Panc1 (cell line): ENCODE measurements around the gene NECTIN1.

Source experiments
- POLR2AphosphoS5 ChIP-seq: IDR thresholded peaks from 2 replicates; pipeline ENCODE4 v1.6.1; 2012; ENCODE audit warnings: mild to moderate bottlenecking, low read depth, low read length, moderate library complexity
- SIN3A ChIP-seq: IDR thresholded peaks from 2 replicates; pipeline ENCODE4 v1.6.1; 2012; ENCODE audit warnings: low read depth, mild to moderate bottlenecking, low read length, moderate library complexity, borderline replicate concordance; ENCODE audit not compliant: insufficient read depth
- TCF7L2 ChIP-seq: IDR thresholded peaks from 2 replicates; pipeline ENCODE4 v1.6.1; 2011; ENCODE audit warnings: mild to moderate bottlenecking, low read depth, low read length, inconsistent platforms
- TF ChIP-seq, protein P1 (sequence below): fragments of 450-650 bp; IDR thresholded peaks from 2 replicates; pipeline ENCODE4 v1.5.1; 2017; ENCODE audit warnings: mild to moderate bottlenecking
- TF ChIP-seq, protein P2 (sequence below), 2 experiments: IDR thresholded peaks; 2 replicates each; pipeline ENCODE4 v1.6.1; 2011 to 2012; ENCODE audit warnings: low read depth in 2 of 2, control low read depth in 1 of 2, low read length in 1 of 2, mild to moderate bottlenecking in 1 of 2, moderate library complexity in 1 of 2; ENCODE audit not compliant: insufficient read depth in 1 of 2

GRCh38 chr11:119777940-119778339 is 48.9 kb upstream of the NECTIN1 start:
- TF ChIP-seq, protein P1, sequence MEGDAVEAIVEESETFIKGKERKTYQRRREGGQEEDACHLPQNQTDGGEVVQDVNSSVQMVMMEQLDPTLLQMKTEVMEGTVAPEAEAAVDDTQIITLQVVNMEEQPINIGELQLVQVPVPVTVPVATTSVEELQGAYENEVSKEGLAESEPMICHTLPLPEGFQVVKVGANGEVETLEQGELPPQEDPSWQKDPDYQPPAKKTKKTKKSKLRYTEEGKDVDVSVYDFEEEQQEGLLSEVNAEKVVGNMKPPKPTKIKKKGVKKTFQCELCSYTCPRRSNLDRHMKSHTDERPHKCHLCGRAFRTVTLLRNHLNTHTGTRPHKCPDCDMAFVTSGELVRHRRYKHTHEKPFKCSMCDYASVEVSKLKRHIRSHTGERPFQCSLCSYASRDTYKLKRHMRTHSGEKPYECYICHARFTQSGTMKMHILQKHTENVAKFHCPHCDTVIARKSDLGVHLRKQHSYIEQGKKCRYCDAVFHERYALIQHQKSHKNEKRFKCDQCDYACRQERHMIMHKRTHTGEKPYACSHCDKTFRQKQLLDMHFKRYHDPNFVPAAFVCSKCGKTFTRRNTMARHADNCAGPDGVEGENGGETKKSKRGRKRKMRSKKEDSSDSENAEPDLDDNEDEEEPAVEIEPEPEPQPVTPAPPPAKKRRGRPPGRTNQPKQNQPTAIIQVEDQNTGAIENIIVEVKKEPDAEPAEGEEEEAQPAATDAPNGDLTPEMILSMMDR, result no peak
- TF ChIP-seq POLR2AphosphoS5 (no peak), TCF7L2 (no peak), SIN3A (no peak)
- TF ChIP-seq, protein P2, sequence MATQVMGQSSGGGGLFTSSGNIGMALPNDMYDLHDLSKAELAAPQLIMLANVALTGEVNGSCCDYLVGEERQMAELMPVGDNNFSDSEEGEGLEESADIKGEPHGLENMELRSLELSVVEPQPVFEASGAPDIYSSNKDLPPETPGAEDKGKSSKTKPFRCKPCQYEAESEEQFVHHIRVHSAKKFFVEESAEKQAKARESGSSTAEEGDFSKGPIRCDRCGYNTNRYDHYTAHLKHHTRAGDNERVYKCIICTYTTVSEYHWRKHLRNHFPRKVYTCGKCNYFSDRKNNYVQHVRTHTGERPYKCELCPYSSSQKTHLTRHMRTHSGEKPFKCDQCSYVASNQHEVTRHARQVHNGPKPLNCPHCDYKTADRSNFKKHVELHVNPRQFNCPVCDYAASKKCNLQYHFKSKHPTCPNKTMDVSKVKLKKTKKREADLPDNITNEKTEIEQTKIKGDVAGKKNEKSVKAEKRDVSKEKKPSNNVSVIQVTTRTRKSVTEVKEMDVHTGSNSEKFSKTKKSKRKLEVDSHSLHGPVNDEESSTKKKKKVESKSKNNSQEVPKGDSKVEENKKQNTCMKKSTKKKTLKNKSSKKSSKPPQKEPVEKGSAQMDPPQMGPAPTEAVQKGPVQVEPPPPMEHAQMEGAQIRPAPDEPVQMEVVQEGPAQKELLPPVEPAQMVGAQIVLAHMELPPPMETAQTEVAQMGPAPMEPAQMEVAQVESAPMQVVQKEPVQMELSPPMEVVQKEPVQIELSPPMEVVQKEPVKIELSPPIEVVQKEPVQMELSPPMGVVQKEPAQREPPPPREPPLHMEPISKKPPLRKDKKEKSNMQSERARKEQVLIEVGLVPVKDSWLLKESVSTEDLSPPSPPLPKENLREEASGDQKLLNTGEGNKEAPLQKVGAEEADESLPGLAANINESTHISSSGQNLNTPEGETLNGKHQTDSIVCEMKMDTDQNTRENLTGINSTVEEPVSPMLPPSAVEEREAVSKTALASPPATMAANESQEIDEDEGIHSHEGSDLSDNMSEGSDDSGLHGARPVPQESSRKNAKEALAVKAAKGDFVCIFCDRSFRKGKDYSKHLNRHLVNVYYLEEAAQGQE (IDR thresholded peaks at IDR 0.05; ENCODE audit: insufficient read depth in 1 of 2, low read depth in 2 of 2, low read length in 1 of 2), result no peak
